Hematopoietic multipotent progenitor cell treated with erythropoietin and hydrocortisone succinate and interleukin-3 and kit ligand, for 4 days (in vitro differentiated cells): ENCODE measurements around the gene SIX5.
"Not testable (repeated sequence)": the region's sequence is repeated elsewhere in the genome, so short reads cannot be mapped to it uniquely, and the experiment has no call there.

Experiments
- DNase-seq: peaks from one replicate; pipeline ENCODE4 v3.0.0-alpha.2; 2015

The SIX5 gene

GRCh38 chr19:45768984-45769782 lies at the start of gene SIX5:
Gene SIX5 (minus strand): TSS chr19:45769252. CDS start chr19:45768844, 408 bp downstream.
- peak; percentile 98 for DNase-seq

- DNase-seq, result no peak
These were observed 48.8 kb upstream of the SIX5 start for GRCh38 chr19:45817725-45818301.

- peak; percentile 98 for DNase-seq
These were observed 48.1 kb upstream of the SIX5 start for GRCh38 chr19:45817010-45817724.

GRCh38 chr19:45816236-45817009 lies 47.4 kb upstream of the SIX5 start:
- DNase-seq, result no peak

- DNase-seq, result no peak
These were observed 46.6 kb upstream of the SIX5 start for GRCh38 chr19:45815481-45816216.

GRCh38 chr19:45814851-45815480 lies 45.9 kb upstream of the SIX5 start, which contains the start of gene RSPH6A:
Gene RSPH6A (minus strand): TSS chr19:45815308. CDS start chr19:45815176, 132 bp downstream.
- DNase-seq, result no peak

GRCh38 chr19:45814166-45814780 lies 45.2 kb upstream of the SIX5 start:
- DNase-seq, result no peak

- DNase-seq, result no peak
These were observed 43.2 kb upstream of the SIX5 start for GRCh38 chr19:45812297-45812696.

GRCh38 chr19:45809643-45810159 lies 40.6 kb upstream of the SIX5 start:
- DNase-seq, result peak; percentile 82

GRCh38 chr19:45805719-45806118 lies 36.7 kb upstream of the SIX5 start:
- DNase-seq, result no peak

GRCh38 chr19:45804959-45805230 lies 35.8 kb upstream of the SIX5 start:
- no peak for DNase-seq

- DNase-seq, result no peak
These were observed 35.3 kb upstream of the SIX5 start for GRCh38 chr19:45804140-45804958.

GRCh38 chr19:45801603-45802175 lies 32.6 kb upstream of the SIX5 start:
- no peak for DNase-seq

- DNase-seq, result no peak
These were observed 31.1 kb upstream of the SIX5 start for GRCh38 chr19:45800070-45800553.

- not testable (repeated sequence) for DNase-seq
These were observed 30.5 kb upstream of the SIX5 start for GRCh38 chr19:45799541-45799940.

- peak; percentile 65 for DNase-seq
These were observed 30.0 kb upstream of the SIX5 start for GRCh38 chr19:45798995-45799517.

- DNase-seq, result no peak
These were observed 25.6 kb upstream of the SIX5 start for GRCh38 chr19:45794627-45795026.

GRCh38 chr19:45793876-45794275 lies 24.8 kb upstream of the SIX5 start:
- DNase-seq, result no peak

GRCh38 chr19:45793178-45793564 lies 24.1 kb upstream of the SIX5 start:
- no peak for DNase-seq
